Testis (tissue), 2 donors: ENCODE measurements around the gene REL.

ENCODE experiments used
- CTCF ChIP-seq, 3 experiments: fragments of 450-650 bp in 2 of 3; fragments of 200-600 bp in 1 of 3; sonication (generic) in 1 of 3; IDR thresholded peaks; one replicate each; pipeline ENCODE4 v1.5.1; 2016 to 2019; ENCODE audit warnings: antibody characterized with exemption in 3 of 3, mild to moderate bottlenecking in 2 of 3, moderate library complexity in 1 of 3
- POLR2A ChIP-seq: fragments of 450-650 bp; IDR thresholded peaks from one replicate; pipeline ENCODE4 v1.6.1; 2017; ENCODE audit warnings: antibody characterized with exemption, mild to moderate bottlenecking, moderate library complexity

GRCh38 chr2:60962528-60962927 lies 81.2 kb downstream of the REL start:
- TF ChIP-seq CTCF (IDR thresholded peaks at IDR 0.05) (no peak), POLR2A (no peak)
